NB4 (cell line): ENCODE measurements around the gene CASP3.
A peak's percentile ranks its signal among the peaks of the same experiment; 100 is the strongest.

Experiments used
- DNase-seq: peaks from one replicate; pipeline ENCODE4 v3.0.0; 2010; ENCODE audit warnings: low read depth
- H3K4me3 ChIP-seq: one replicate; pipeline ENCODE4 v1.5.1; 2011; ENCODE audit warnings: mild to moderate bottlenecking, low read depth, low read length, moderate library complexity
- CTCF ChIP-seq: IDR thresholded peaks from one replicate; pipeline ENCODE4 v1.5.1; 2012; ENCODE audit warnings: low read depth, low read length
- MAX ChIP-seq: IDR thresholded peaks from 2 replicates; pipeline ENCODE4 v1.6.1; 2011; ENCODE audit warnings: low read depth, low read length
- MYC ChIP-seq: IDR thresholded peaks from 2 replicates; pipeline ENCODE4 v1.6.1; 2011; ENCODE audit warnings: low read depth, low read length
- POLR2A ChIP-seq: IDR thresholded peaks from 2 replicates; pipeline ENCODE4 v1.6.1; 2011; ENCODE audit warnings: mild to moderate bottlenecking; ENCODE audit not compliant: insufficient read length; ENCODE audit errors: extremely low read depth

CASP3 gene

DNA sequence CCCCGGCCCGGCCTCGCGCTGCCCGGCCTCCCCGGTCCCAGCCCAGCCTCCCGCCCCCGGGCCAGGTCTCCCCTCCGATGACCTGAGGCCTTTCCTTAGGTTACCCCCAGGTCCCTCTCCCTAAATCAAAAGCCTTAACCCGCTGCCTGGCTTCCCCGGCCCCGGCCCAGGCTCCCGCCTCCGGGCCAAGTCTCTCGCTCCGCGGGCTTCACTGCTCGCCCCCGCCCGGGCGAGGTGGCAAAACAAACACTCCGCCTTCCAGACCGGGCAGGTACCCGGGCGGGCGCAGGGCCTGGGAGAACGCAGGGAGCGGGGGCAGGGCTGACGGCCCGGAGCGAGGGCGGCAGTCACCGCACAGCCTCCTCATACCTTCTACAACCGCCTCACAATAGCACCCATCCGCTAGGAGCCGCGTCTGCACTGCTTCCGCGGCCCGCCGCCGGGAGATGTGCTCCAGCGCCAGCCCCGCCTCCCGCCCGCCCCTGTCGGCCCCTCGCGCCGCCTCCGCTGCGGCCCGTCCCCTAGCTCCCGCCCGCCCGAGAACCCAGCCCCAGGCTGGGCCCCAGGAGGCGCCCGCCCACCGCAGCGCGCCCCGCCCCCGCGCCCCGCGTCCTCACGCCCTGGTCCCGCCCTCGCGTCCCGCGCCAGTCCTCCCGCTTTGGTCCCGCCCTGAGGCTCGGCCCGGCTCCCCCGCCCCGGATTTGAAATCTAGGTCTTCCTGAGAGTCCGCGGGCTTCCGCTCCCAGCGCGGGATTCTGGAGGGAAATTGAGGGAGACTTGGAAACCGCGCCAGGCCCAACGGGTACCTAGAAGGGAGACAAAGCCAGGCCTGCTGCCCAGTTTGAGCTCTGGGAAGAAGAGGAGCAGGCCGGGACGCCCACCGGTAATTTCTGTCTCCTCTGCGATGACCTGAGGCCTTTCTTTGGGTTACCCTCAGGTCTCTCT is at the start of gene CASP3, which contains the start of gene PRIMPOL:
Gene CASP3, minus strand, starts transcription at position 422 of the 945 bp plus-strand sequence. CDS start 10,994 bp downstream, outside the sequence.
Gene PRIMPOL, plus strand, starts transcription at position 713 of the 945 bp plus-strand sequence. CDS start 7,403 bp downstream, outside the sequence.
- TF ChIP-seq MYC, result no peak
- peak; percentile 73 for TF ChIP-seq POLR2A
- peak; percentile 96 for DNase-seq
- peak within 1 kb of the TSS; percentile 88 for H3K4me3 ChIP-seq

DNA sequence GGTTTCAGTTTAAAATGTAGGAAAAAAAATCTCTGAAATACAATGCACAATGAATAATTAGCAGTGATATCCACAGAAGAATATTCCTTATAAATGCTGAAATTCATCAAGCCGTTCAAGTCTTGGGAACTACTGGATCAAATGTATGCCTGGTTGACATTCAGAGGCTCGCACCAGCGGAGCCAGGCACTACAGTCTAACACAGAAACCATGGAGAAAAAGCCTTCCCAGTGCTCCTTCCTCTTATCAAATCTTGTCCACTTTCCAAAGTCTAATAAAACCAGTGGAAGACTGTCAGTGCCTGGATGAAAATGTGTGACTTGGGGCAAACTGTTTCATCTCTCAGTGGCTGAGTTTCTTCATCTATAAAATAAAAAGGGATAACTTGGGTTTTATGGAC is 48.7 kb upstream of the CASP3 start:
- no peak for DNase-seq
- no peak overlapping the region for H3K4me3 ChIP-seq
- TF ChIP-seq POLR2A, result no peak
- TF ChIP-seq CTCF, result no peak
- no peak for TF ChIP-seq MYC
- TF ChIP-seq MAX, result no peak

DNA sequence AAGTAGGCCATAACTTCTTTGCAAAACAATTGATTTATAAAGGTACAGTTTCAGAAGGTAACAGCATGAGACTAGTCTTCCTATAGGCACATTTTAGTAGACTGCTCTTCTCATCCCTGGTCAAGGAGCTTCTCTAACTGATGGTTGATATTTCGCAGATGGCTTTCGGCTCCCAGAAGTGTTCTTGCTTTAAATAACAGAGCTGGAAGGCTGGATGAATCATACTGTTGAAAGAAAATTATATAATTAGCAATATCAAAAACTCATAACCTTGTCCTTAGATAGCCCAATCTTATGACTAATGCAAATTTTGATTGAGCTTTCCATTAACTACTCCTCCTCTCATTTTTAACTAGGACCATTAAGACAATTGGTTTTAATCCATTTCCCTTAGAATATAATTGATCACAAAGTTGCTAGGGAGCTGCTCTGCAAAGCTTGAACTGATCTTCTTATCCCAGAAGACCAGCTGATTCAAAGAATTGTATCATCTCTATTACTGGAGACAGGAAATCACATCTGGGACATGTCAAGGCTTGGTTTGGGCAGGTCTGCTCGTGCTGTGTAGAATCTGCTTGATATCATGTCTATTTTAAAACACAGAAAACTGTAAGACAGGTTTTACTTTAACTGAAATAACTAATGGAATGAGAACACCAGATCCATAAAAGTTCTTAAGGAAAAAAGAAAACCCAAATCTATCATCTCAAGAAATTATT is 46.1 kb upstream of the CASP3 start:
- TF ChIP-seq CTCF (no peak), MAX (no peak), MYC (no peak), POLR2A (no peak)
- H3K4me3 ChIP-seq, result no peak overlapping the region
- DNase-seq, result no peak

DNA sequence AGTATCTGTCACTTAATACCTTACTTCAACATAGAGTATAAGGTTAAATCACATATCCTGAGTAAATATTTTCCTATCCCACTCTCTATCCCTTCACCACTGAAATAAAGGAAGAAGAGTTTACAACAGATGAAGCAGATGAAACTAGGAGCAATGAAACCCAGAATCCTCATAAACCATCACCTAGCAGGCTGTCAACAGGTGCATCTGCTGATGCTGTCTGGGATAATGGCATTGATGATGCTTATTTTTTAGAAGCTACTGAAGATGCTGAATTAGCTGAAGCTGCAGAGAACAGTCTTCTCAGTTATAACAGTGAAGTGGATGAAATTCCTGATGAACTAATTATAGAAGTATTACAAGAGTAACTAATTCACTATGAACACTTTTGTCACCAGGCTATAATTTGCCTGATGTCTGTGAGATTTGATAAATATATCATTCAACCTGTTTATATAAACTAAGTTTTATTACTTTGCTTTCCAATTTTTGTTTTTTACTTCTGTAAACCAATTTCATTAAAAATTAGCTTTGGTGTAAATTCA is 45.2 kb upstream of the CASP3 start:
- H3K4me3 ChIP-seq, result no peak overlapping the region
- DNase-seq, result no peak
- no peak for TF ChIP-seq MAX
- TF ChIP-seq POLR2A, result no peak
- TF ChIP-seq CTCF, result no peak
- no peak for TF ChIP-seq MYC

DNA sequence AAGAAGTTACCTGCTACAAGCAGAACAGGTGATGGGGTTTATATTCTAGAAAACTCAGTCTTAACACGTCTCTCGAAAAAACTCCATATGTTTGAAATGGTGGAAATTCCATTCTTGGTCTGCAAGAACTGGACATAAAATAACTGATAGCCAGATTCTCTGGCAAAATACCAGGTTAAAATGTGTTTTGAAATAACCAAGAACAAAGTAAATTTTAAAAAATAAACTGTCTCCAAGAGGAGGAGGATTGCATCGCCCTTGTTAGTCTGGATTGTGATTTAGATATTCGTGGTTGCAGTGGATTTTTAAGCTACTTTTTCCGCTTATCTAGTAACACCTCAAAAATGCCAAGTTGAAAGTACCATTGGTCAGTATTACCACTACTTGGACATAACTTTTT is 43.8 kb upstream of the CASP3 start:
- TF ChIP-seq MYC (no peak), CTCF (no peak), MAX (no peak), POLR2A (no peak)
- no peak overlapping the region for H3K4me3 ChIP-seq
- no peak for DNase-seq

- no peak overlapping the region for H3K4me3 ChIP-seq
- no peak for DNase-seq
- TF ChIP-seq CTCF (no peak), POLR2A (no peak), MAX (no peak), MYC (no peak)
Observed at GRCh38 chr4:184689681-184690080, 40.4 kb upstream of the CASP3 start.
